Ishikawa (cell line): ENCODE measurements around the gene MFAP5.

Source experiments
- CEBPB ChIP-seq: IDR thresholded peaks from 2 replicates; pipeline ENCODE4 v1.6.1; 2012
- CREB1 ChIP-seq: IDR thresholded peaks from 2 replicates; pipeline ENCODE4 v1.6.1; 2012; ENCODE audit warnings: low read depth
- EGR1 ChIP-seq: IDR thresholded peaks from 2 replicates; pipeline ENCODE4 v1.6.1; 2012
- EP300 ChIP-seq: IDR thresholded peaks from 2 replicates; pipeline ENCODE4 v1.6.1; 2012; ENCODE audit warnings: borderline replicate concordance
- FOXM1 ChIP-seq: IDR thresholded peaks from 2 replicates; pipeline ENCODE4 v1.6.1; 2012; ENCODE audit warnings: low read depth, borderline replicate concordance
- NFIC ChIP-seq: IDR thresholded peaks from 2 replicates; pipeline ENCODE4 v1.6.1; 2012
- RAD21 ChIP-seq: IDR thresholded peaks from 2 replicates; pipeline ENCODE4 v1.6.1; 2012; ENCODE audit warnings: low read depth
- TAF1 ChIP-seq: IDR thresholded peaks from 2 replicates; pipeline ENCODE4 v1.6.1; 2012; ENCODE audit warnings: low read depth, mild to moderate bottlenecking
- TCF12 ChIP-seq: IDR thresholded peaks from 2 replicates; pipeline ENCODE4 v1.6.1; 2012; ENCODE audit warnings: low read depth
- TEAD4 ChIP-seq: IDR thresholded peaks from 2 replicates; pipeline ENCODE4 v1.6.1; 2012
- YY1 ChIP-seq: IDR thresholded peaks from 2 replicates; pipeline ENCODE4 v1.6.1; 2012; ENCODE audit warnings: low read depth
- ZBTB7A ChIP-seq: IDR thresholded peaks from 2 replicates; pipeline ENCODE4 v1.6.1; 2012; ENCODE audit warnings: low read depth
- TF ChIP-seq, protein P1 (sequence below): IDR thresholded peaks from 2 replicates; pipeline ENCODE4 v1.6.1; 2012
- TF ChIP-seq, protein P2 (sequence below): IDR thresholded peaks from 2 replicates; pipeline ENCODE4 v1.6.1; 2012; ENCODE audit warnings: low read depth, mild to moderate bottlenecking
- TF ChIP-seq, protein P3 (sequence below): IDR thresholded peaks from 2 replicates; pipeline ENCODE4 v1.6.1; 2012

Gene MFAP5

DNA sequence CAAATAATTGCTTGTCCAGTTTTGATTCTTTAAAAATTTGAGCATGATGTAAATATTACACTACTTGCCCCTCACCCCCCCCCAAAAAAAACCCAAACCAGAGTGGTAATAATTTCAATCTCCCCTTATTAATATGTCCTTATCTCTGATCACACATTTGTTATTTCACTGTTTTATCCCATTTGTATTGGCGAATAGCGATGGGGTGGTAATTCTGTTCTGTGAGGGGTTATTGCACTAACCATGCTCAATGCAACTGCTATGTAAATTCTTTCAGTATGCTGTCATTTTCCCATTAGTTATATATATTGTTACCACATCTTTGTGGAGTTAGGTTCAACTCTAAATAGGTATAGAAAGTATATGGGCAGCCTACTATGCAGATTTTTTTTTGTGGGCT, 36.3 kb upstream of the MFAP5 start:
- TF ChIP-seq RAD21: no peak
- TF ChIP-seq NFIC: no peak
- TF ChIP-seq TAF1: no peak
- TF ChIP-seq, protein P1, sequence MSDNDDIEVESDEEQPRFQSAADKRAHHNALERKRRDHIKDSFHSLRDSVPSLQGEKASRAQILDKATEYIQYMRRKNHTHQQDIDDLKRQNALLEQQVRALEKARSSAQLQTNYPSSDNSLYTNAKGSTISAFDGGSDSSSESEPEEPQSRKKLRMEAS: no peak
- TF ChIP-seq TCF12: no peak
- TF ChIP-seq ZBTB7A: no peak
- TF ChIP-seq TEAD4: no peak
- TF ChIP-seq, protein P2, sequence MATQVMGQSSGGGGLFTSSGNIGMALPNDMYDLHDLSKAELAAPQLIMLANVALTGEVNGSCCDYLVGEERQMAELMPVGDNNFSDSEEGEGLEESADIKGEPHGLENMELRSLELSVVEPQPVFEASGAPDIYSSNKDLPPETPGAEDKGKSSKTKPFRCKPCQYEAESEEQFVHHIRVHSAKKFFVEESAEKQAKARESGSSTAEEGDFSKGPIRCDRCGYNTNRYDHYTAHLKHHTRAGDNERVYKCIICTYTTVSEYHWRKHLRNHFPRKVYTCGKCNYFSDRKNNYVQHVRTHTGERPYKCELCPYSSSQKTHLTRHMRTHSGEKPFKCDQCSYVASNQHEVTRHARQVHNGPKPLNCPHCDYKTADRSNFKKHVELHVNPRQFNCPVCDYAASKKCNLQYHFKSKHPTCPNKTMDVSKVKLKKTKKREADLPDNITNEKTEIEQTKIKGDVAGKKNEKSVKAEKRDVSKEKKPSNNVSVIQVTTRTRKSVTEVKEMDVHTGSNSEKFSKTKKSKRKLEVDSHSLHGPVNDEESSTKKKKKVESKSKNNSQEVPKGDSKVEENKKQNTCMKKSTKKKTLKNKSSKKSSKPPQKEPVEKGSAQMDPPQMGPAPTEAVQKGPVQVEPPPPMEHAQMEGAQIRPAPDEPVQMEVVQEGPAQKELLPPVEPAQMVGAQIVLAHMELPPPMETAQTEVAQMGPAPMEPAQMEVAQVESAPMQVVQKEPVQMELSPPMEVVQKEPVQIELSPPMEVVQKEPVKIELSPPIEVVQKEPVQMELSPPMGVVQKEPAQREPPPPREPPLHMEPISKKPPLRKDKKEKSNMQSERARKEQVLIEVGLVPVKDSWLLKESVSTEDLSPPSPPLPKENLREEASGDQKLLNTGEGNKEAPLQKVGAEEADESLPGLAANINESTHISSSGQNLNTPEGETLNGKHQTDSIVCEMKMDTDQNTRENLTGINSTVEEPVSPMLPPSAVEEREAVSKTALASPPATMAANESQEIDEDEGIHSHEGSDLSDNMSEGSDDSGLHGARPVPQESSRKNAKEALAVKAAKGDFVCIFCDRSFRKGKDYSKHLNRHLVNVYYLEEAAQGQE: no peak
- TF ChIP-seq CEBPB: no peak
- no peak for TF ChIP-seq EP300
- no peak for TF ChIP-seq CREB1
- no peak for TF ChIP-seq YY1
- TF ChIP-seq FOXM1: no peak
- TF ChIP-seq EGR1: no peak
- TF ChIP-seq, protein P3, sequence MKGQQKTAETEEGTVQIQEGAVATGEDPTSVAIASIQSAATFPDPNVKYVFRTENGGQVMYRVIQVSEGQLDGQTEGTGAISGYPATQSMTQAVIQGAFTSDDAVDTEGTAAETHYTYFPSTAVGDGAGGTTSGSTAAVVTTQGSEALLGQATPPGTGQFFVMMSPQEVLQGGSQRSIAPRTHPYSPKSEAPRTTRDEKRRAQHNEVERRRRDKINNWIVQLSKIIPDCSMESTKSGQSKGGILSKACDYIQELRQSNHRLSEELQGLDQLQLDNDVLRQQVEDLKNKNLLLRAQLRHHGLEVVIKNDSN: no peak

DNA sequence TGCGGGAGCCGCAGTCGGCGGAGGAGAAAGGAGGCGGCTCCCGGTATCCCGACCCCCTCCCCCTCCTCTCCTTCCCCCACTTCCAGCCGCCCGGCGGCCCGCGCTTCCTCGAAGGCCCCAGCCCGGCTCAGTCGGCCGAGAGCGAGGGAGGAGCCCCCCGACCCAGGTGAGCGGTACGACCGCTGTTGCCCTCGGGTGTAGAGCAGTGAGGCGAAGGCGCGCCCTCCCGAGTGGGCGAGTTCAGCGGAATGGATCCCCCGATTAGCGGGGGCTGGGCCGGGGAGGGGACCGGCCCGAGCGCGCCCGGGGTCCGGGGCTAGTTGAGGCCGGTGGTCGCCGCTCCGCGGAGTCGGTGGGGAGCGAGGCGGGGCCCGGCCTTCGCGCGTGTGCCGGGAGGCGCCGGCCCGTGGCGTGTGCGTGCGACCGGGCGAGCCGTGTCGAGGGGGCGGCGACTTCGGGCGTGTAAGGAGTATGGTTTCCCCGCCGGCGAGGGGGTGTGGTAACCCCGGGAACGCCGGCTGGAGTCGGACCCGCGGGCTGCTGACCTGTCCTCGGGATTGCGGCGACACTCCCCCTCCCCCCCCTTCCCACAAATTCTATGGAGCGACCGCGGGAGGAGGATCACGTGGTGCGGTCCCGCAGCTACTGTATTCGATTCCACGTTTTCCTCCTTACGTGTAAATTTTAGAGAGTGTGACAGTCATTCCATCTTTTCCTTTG, 35.7 kb upstream of the MFAP5 start:
- TF ChIP-seq TCF12: peak; percentile 6; the same call in 1 of the 2 replicates
- TF ChIP-seq, protein P2: no peak
- no peak for TF ChIP-seq CEBPB
- 0 out of 2 replicates have a peak, but pooled peaks have one; percentile 6 for TF ChIP-seq EP300
- no peak for TF ChIP-seq FOXM1
- no peak for TF ChIP-seq CREB1
- TF ChIP-seq, protein P3: peak; percentile 94
- TF ChIP-seq, protein P1: peak; percentile 56
- peak; percentile 25; the same call in 1 of the 2 replicates for TF ChIP-seq TEAD4
- no peak for TF ChIP-seq RAD21
- TF ChIP-seq YY1: peak; percentile 8; the same call in 1 of the 2 replicates
- TF ChIP-seq EGR1: no peak
- no peak; the same call in 1 of the 2 replicates for TF ChIP-seq NFIC
- 0 out of 2 replicates have a peak, but pooled peaks have one; percentile 26 for TF ChIP-seq TAF1
- TF ChIP-seq ZBTB7A: peak; percentile 82

DNA sequence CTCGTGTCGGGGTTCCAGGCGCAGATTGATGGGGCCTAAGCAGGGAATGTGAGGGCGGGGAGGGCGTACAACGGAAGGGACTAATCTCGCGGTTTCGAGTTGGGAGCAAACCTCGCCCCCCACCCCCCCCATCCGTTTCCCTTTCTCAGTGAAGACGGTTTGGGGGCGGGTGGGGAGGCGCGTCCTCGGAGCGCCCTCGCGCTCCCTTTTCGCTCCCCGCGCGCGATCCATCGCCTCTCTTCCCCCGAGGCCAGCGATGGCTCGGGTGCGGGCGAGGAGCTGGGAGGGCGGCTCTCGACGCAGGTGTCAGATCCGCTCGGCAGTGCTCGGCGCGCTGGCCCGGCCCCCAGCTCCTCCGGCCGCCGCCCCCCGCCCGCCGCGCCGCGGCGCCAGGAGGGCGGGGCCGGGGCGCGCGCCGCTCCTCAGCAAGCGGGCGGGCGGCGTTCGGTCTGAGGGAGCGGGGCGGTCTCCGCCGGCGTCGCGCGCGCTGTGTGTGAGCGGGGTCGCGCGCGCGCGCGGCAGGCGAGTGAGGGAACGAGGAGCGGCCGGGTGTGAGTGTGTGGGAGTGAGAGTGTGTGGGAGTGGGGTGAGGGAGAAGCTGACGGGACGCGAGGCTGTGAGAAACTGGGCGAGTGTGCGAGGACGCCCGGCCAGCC, 35.0 kb upstream of the MFAP5 start, which contains the start of gene RIMKLB:
Gene RIMKLB (plus strand): TSS at position 516 of the 656 bp plus-strand sequence. CDS start 15,876 bp downstream, outside the sequence.
- peak; percentile 58 for TF ChIP-seq TAF1
- peak; percentile 80 for TF ChIP-seq EGR1
- TF ChIP-seq TEAD4: 0 out of 2 replicates have a peak, but pooled peaks have one; percentile 9
- TF ChIP-seq, protein P1: peak; percentile 31; the same call in 1 of the 2 replicates
- TF ChIP-seq NFIC: no peak; the same call in 1 of the 2 replicates
- peak; percentile 57 for TF ChIP-seq ZBTB7A
- TF ChIP-seq CEBPB: no peak
- TF ChIP-seq EP300: peak; percentile 15; the same call in 1 of the 2 replicates

DNA sequence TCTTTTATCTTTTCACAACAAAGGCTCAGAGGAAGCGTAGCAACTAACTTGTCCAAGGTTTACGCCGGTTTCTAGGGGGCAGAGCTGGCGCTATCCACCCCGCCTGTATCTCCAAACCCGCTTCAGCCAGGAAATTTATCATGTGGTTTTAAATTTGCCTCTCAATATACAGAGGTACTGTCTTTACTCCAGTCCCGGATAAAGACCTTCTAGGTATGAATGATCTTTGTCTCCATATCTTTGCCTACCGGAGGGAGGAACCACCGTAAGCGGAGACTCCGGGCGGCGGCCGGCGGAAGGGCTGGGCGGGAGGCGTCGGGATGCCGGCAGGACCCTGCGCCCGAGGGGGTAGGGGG, 34.5 kb upstream of the MFAP5 start:
- no peak for TF ChIP-seq CEBPB
- no peak for TF ChIP-seq CREB1
- TF ChIP-seq RAD21: no peak
- TF ChIP-seq ZBTB7A: no peak
- TF ChIP-seq, protein P2: no peak
- TF ChIP-seq TCF12: no peak
- TF ChIP-seq FOXM1: no peak
- no peak for TF ChIP-seq EGR1
- TF ChIP-seq TAF1: no peak
- TF ChIP-seq TEAD4: no peak
